Measurements from ENCODE around the gene TMCO4.

- TF ChIP-seq, protein P1, sequence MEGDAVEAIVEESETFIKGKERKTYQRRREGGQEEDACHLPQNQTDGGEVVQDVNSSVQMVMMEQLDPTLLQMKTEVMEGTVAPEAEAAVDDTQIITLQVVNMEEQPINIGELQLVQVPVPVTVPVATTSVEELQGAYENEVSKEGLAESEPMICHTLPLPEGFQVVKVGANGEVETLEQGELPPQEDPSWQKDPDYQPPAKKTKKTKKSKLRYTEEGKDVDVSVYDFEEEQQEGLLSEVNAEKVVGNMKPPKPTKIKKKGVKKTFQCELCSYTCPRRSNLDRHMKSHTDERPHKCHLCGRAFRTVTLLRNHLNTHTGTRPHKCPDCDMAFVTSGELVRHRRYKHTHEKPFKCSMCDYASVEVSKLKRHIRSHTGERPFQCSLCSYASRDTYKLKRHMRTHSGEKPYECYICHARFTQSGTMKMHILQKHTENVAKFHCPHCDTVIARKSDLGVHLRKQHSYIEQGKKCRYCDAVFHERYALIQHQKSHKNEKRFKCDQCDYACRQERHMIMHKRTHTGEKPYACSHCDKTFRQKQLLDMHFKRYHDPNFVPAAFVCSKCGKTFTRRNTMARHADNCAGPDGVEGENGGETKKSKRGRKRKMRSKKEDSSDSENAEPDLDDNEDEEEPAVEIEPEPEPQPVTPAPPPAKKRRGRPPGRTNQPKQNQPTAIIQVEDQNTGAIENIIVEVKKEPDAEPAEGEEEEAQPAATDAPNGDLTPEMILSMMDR (IDR thresholded peaks at IDR 0.05; ENCODE audit: low read depth, low read length): peak; percentile 47
- TF ChIP-seq EZH2phosphoT487 (IDR thresholded peaks at IDR 0.05; ENCODE audit: low read depth): no peak
Measured at GRCh38 chr1:19811206-19811851, 11.6 kb upstream of the TMCO4 start.
